AG10803 (cell line): ENCODE measurements around the gene PPARGC1A.

Source experiments
- DNase-seq: peaks from one replicate; pipeline ENCODE4 v3.0.0; 2010; ENCODE audit warnings: low read depth
- H3K4me3 ChIP-seq: 2 replicates; pipeline ENCODE4 v1.5.1; 2011; ENCODE audit warnings: mild to moderate bottlenecking, low read length, control low read depth
- CTCF ChIP-seq: conservative IDR thresholded peaks from 2 replicates; pipeline ENCODE4 v1.5.1; 2011; ENCODE audit warnings: mild to moderate bottlenecking, low read length, control low read depth, inconsistent platforms

PPARGC1A gene

GRCh38 chr4:23876418-23877089 lies 13.3 kb downstream of the PPARGC1A start:
- H3K4me3 ChIP-seq: no peak overlapping the region
- DNase-seq: no peak
- no peak for TF ChIP-seq CTCF

- TF ChIP-seq CTCF: no peak
- no peak overlapping the region for H3K4me3 ChIP-seq
- DNase-seq: no peak
Observed at GRCh38 chr4:23875317-23875716, 14.5 kb downstream of the PPARGC1A start.

- no peak for DNase-seq
- no peak overlapping the region for H3K4me3 ChIP-seq
- no peak for TF ChIP-seq CTCF
Observed at GRCh38 chr4:23874536-23874901, 15.3 kb downstream of the PPARGC1A start.

GRCh38 chr4:23873717-23874535 lies 15.9 kb downstream of the PPARGC1A start:
- no peak for TF ChIP-seq CTCF
- H3K4me3 ChIP-seq: no peak overlapping the region
- no peak for DNase-seq

GRCh38 chr4:23871426-23871825 lies 18.4 kb downstream of the PPARGC1A start:
- H3K4me3 ChIP-seq: no peak overlapping the region
- no peak for TF ChIP-seq CTCF
- DNase-seq: no peak

GRCh38 chr4:23866450-23867075 lies 23.3 kb downstream of the PPARGC1A start:
- TF ChIP-seq CTCF: no peak
- no peak for DNase-seq
- H3K4me3 ChIP-seq: no peak overlapping the region
